Epidermal melanocyte (primary cell): ENCODE data around the gene FOXC2.

ENCODE experiments used
- DNase-seq: peaks from one replicate; pipeline ENCODE4 v3.0.0; 2011; ENCODE audit warnings: low spot score; ENCODE audit not compliant: insufficient read length

Gene FOXC2

GRCh38 chr16:86555704-86556075 is 10.9 kb upstream of the FOXC2 start:
- no peak for DNase-seq

- no peak for DNase-seq
These were observed 10.1 kb upstream of the FOXC2 start for GRCh38 chr16:86556576-86556975.

GRCh38 chr16:86557587-86557986 is 9.0 kb upstream of the FOXC2 start:
- DNase-seq: no peak

GRCh38 chr16:86558355-86559193 is 8.1 kb upstream of the FOXC2 start:
- no peak for DNase-seq

GRCh38 chr16:86559802-86560305 is 6.8 kb upstream of the FOXC2 start:
- no peak for DNase-seq

GRCh38 chr16:86562356-86562755 is 4.3 kb upstream of the FOXC2 start:
- DNase-seq: no peak

- DNase-seq: peak; percentile 83
These were observed 2.9 kb upstream of the FOXC2 start for GRCh38 chr16:86563469-86564345.

GRCh38 chr16:86565181-86565631 is 1.4 kb upstream of the FOXC2 start:
- no peak for DNase-seq

- no peak for DNase-seq
These were observed 751 bp upstream of the FOXC2 start for GRCh38 chr16:86565644-86566511.

- DNase-seq: no peak
These were observed 504 bp downstream of the FOXC2 start for GRCh38 chr16:86566966-86567700.

- DNase-seq: no peak
These were observed 1.3 kb downstream of the FOXC2 start for GRCh38 chr16:86567701-86568581.

GRCh38 chr16:86568677-86569623 is 2.3 kb downstream of the FOXC2 start:
- no peak for DNase-seq

GRCh38 chr16:86569701-86570447 is 3.2 kb downstream of the FOXC2 start:
- DNase-seq: no peak

- DNase-seq: no peak
These were observed 4.2 kb downstream of the FOXC2 start for GRCh38 chr16:86570558-86571529.

GRCh38 chr16:86571530-86571915 is 4.9 kb downstream of the FOXC2 start:
- DNase-seq: no peak

GRCh38 chr16:86572041-86572521 is 5.5 kb downstream of the FOXC2 start:
- no peak for DNase-seq
